OCI-LY7 (cell line): Measurements from ENCODE around the gene STAU1. TPM values are rescaled to one million over a fixed set of nuclear protein-coding genes. Genes with fewer than 3 reads are reported as not detected.
"Not testable (repeated sequence)": the region's sequence is repeated elsewhere in the genome, so short reads cannot be mapped to it uniquely, and the experiment has no call there.

ENCODE experiments used
- BruUV-seq: library from RNA; stranded (reverse); fragments of 400-500 nt; replicated peaks from 2 replicates; lab custom pipeline; 2021; lab: Mats Ljungman, UMichigan
- CTCF ChIA-PET: fragments of 300-600 bp; sonication (Branson Sonifier 250); formaldehyde crosslinking; loops from one replicate; lab custom pipeline; 2022; ENCODE audit warnings: antibody characterized with exemption; ENCODE audit not compliant: unreplicated experiment; lab: Charles Lee
- POLR2A ChIA-PET: fragments of 300-600 bp; sonication (Branson Sonifier 250); formaldehyde crosslinking; loops from one replicate; lab custom pipeline; 2022; ENCODE audit warnings: antibody characterized with exemption; lab: Charles Lee
- DNase-seq: peaks from one replicate; pipeline ENCODE4 v3.0.0-alpha.2; 2015; ENCODE audit warnings: low spot score
- H2AFZ ChIP-seq: fragments of 200-600 bp; sonication (generic), shearing (Covaris generic); 2 replicates; pipeline ENCODE4 v1.6.1; 2014; ENCODE audit warnings: mild to moderate bottlenecking, antibody characterized with exemption, low read length, moderate library complexity
- H3K27ac ChIP-seq: fragments of 200-600 bp; sonication (generic); 2 replicates; pipeline ENCODE4 v1.5.1; 2014; ENCODE audit warnings: mixed run types, low read depth, mild to moderate bottlenecking, moderate library complexity, low read length, inconsistent platforms; ENCODE audit not compliant: poor library complexity, severe bottlenecking
- H3K36me3 ChIP-seq: fragments of 200-600 bp; sonication (generic); 2 replicates; pipeline ENCODE4 v1.6.1; 2014; ENCODE audit warnings: mild to moderate bottlenecking, antibody characterized with exemption, low read length, moderate library complexity, mixed read lengths; ENCODE audit not compliant: insufficient read depth
- H3K4me1 ChIP-seq: fragments of 200-600 bp; sonication (generic); 2 replicates; pipeline ENCODE4 v1.5.1; 2014; ENCODE audit warnings: mild to moderate bottlenecking, low read length; ENCODE audit not compliant: insufficient read depth, poor library complexity, severe bottlenecking
- H3K4me2 ChIP-seq: fragments of 200-600 bp; sonication (generic); 2 replicates; pipeline ENCODE4 v1.6.1; 2014; ENCODE audit warnings: mild to moderate bottlenecking, low read length
- H3K4me3 ChIP-seq: fragments of 200-600 bp; sonication (generic); 2 replicates; pipeline ENCODE4 v1.5.1; 2014; ENCODE audit warnings: mild to moderate bottlenecking, low read depth, low read length; ENCODE audit not compliant: poor library complexity, severe bottlenecking
- H3K79me2 ChIP-seq: fragments of 200-600 bp; sonication (generic); 2 replicates; pipeline ENCODE4 v1.6.1; 2016; ENCODE audit warnings: low read depth, mild to moderate bottlenecking, low read length, moderate library complexity, mixed read lengths; ENCODE audit not compliant: insufficient read depth
- H3K9me2 ChIP-seq: fragments of 200-600 bp; sonication (generic); 2 replicates; pipeline ENCODE4 v1.6.1; 2016; ENCODE audit warnings: mild to moderate bottlenecking, low read length, mixed read lengths; ENCODE audit not compliant: insufficient read depth
- H3K9me3 ChIP-seq: fragments of 200-600 bp; sonication (generic); 2 replicates; pipeline ENCODE4 v1.6.1; 2014; ENCODE audit warnings: mild to moderate bottlenecking, mixed run types, low read length, mixed read lengths
- H4K20me1 ChIP-seq: fragments of 200-600 bp; sonication (generic); 2 replicates; pipeline ENCODE4 v1.6.1; 2014; ENCODE audit warnings: mild to moderate bottlenecking, antibody characterized with exemption, low read length, moderate library complexity, mixed read lengths; ENCODE audit not compliant: insufficient read depth
- EZH2phosphoT487 ChIP-seq: fragments of 200-600 bp; sonication (generic); IDR thresholded peaks from 2 replicates; pipeline ENCODE4 v1.6.1; 2018; ENCODE audit warnings: low read depth, borderline replicate concordance, mild to moderate bottlenecking, mixed run types, antibody characterized with exemption, low read length, moderate library complexity, mixed read lengths
- intact Hi-C: fragments of 100-400 bp; cut with micrococcal nuclease; formaldehyde crosslinking; loops from one replicate; pipeline ENCODE4 v1.10.0; 2022; ENCODE audit not compliant: unreplicated experiment
- total RNA-seq, 2 experiments: library from RNA; depleted of rRNA in 1 of 2; stranded (reverse); fragments of >200 nt in 1 of 2; shearing (Covaris generic) in 1 of 2; gene quantifications; 2 replicates each; pipeline ENCODE4 v1.2.3, GENCODE V29; 2014 to 2022
- TF ChIP-seq, protein P1 (sequence below): fragments of 200-600 bp; sonication (generic); conservative IDR thresholded peaks from 2 replicates; pipeline ENCODE4 v1.5.1; 2014; ENCODE audit warnings: mild to moderate bottlenecking, antibody characterized with exemption, low read length, moderate library complexity, mixed read lengths

Gene STAU1
- total RNA-seq, 2 experiments from 2014 or later, result 36.8 to 66.8 TPM

DNA sequence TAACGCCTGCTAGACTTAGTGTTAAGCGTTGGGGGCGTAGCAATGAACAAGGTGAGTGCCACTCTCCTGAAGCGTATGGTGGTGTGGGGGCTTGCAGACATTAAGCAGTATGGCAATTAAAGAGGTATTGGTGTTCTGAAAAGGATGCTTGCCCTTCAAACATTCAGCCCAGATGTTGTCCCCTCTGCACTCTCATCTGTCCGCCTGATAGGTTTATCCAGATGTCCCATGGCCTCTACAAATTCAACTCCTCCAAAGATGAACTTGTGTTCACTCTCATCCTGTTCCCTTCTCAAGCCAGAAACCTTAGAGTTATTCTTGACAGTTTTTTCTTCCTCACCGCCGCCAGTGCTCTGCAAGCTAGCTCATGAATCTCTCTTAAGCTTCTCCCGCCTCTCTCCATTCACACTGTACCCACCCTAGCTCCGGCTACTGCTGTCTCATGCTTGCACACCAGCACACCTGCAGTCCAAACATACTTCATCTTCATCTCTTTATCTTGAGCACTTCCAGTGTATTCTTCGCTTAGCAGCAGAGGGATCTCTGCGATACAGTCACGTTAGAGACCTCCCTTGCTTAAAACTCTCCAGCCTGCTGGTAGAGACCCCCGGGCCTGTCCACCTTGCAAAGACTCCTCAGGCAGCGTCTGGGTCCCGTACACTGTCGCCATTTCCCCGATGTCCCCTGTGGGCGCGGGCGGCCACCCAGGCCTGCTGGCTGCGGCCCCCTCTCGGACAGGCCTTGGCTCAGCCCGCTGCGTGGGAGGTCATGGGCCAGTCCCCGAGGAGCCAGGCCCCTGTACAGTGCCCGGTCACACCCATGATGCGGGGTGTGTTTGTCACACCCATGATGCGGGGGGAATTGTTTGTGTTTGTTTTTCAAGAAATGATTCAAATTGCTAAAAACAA is 32.0 kb upstream of the STAU1 start:
- intact Hi-C loops, result loop anchor here (1.0 to 5.0 kb wide), 3 partner anchors 32 to 173 kb away; partner anchors contain the start of genes CSE1L, STAU1 and ZNFX1
- Histone ChIP-seq H3K79me2 (peaks cover 26% of the 10 kb centered on the region), H3K36me3 (peaks cover 37% of the 10 kb centered on the region), H3K9me2 (no peaks in the 10 kb centered on the region), H3K27ac (peak overlapping the region; percentile 65), H3K9me3 (no peaks in the 10 kb centered on the region), H3K4me2 (peak overlapping the region; percentile 96), H4K20me1 (no peaks in the 10 kb centered on the region), H2AFZ (peak overlapping the region; percentile 81; the same call in 1 of the 2 replicates), H3K4me3 (peak overlapping the region; percentile 86), H3K4me1 (peaks cover 24% of the 10 kb centered on the region)
- ChIA-PET CTCF (no interaction called here), POLR2A (interaction anchor here (0.7 to 1.3 kb wide), 3 partner anchors 31 to 78 kb away, joined by 3 to 5 read pairs (median 4); no protein-coding TSS in a partner anchor)
- no peak for TF ChIP-seq EZH2phosphoT487
- TF ChIP-seq, protein P1, sequence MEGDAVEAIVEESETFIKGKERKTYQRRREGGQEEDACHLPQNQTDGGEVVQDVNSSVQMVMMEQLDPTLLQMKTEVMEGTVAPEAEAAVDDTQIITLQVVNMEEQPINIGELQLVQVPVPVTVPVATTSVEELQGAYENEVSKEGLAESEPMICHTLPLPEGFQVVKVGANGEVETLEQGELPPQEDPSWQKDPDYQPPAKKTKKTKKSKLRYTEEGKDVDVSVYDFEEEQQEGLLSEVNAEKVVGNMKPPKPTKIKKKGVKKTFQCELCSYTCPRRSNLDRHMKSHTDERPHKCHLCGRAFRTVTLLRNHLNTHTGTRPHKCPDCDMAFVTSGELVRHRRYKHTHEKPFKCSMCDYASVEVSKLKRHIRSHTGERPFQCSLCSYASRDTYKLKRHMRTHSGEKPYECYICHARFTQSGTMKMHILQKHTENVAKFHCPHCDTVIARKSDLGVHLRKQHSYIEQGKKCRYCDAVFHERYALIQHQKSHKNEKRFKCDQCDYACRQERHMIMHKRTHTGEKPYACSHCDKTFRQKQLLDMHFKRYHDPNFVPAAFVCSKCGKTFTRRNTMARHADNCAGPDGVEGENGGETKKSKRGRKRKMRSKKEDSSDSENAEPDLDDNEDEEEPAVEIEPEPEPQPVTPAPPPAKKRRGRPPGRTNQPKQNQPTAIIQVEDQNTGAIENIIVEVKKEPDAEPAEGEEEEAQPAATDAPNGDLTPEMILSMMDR, result no peak
- no TSS peak for BruUV-seq
- DNase-seq, result no peak

DNA sequence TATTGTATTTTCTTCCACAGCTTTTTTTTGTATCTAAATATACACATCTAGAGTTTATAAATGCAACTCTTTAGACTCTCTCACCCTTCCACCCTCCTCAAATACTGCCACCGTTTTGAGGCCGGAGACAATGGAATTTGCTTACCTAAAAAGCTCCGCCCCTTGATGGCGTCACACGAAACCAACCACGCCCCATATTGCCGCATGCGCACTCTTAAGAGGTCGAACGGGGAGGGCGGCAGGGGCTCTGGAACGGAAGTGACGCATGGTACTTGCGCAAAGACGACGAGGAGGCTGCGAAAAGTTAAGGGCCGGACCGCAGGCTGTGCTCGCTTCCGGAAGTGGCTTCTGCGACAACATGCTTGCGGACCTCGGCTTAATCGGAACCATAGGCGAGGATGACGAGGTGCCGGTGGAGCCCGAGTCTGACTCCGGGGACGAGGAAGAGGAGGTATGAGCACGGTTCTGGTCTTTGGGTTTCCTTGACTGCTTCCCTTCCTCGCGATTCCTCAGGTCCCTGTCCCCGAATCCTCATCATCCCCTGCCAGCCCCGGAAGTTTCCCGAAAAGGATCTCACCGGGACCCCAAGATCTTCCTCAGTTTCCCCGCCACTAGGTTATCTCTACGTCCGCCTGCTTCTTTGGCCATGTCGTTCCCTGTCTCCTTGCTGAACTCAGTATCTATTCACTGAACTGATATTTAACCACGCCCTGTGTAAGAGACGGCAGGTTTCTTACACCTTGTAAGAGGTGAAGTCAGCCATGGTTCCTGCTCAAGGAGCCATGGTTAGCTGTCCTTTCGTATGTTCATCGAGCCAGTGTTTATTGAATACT is 31.2 kb upstream of the STAU1 start, which contains the start of gene DDX27:
DDX27 (plus strand) TSS at position 326 of the 833 bp plus-strand sequence; CDS start at position 359, 33 bp downstream.
- Histone ChIP-seq H3K4me2 (peak within 1 kb of the TSS; percentile 96), H3K9me2 (no peaks in the 10 kb centered on the region), H4K20me1 (no peaks in the 10 kb centered on the region), H3K9me3 (no peaks in the 10 kb centered on the region), H3K36me3 (peaks cover 28% of the 10 kb centered on the region), H3K79me2 (peaks cover 26% of the 10 kb centered on the region), H3K27ac (peak within 1 kb of the TSS; percentile 65), H3K4me3 (peak within 1 kb of the TSS; percentile 86), H3K4me1 (peaks cover 24% of the 10 kb centered on the region), H2AFZ (peak within 1 kb of the TSS; percentile 81; the same call in 1 of the 2 replicates)
- POLR2A ChIA-PET, result interaction anchor here (0.7 to 1.3 kb wide), 6 partner anchors 30 to 152 kb away, joined by 3 to 5 read pairs (median 4); no protein-coding TSS in a partner anchor
- CTCF ChIA-PET, result no interaction called here
- BruUV-seq, result TSS peak; percentile 91
- DNase-seq, result peak; percentile 99
- intact Hi-C loops, result loop anchor here (1.0 to 5.0 kb wide), 3 partner anchors 31 to 172 kb away; partner anchors contain the start of genes CSE1L, STAU1 and ZNFX1
- TF ChIP-seq EZH2phosphoT487, result no peak
- TF ChIP-seq, protein P1, result no peak

DNA sequence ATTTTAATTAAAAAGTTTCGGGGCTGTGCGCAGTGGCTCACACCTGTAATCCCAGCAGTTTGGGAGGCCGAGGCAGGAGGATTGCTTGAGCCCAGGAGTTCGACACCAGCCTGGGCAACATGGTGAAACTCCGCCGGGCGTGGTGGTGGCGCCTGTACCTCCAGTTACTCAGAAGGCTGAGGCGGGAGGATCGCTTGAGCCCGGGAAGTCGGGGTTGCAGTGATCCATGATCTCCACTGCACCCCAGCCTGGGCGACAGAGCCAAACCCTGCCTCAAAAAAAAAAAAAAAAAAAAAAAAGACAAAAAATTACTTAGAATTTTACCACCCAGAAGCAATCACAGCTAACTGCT is 30.6 kb upstream of the STAU1 start:
- H4K20me1 ChIP-seq, CTCF ChIA-PET, H3K9me2 ChIP-seq, H3K9me3 ChIP-seq, DNase-seq: not testable (repeated sequence)
- peaks cover 26% of the 10 kb centered on the region for H3K79me2 ChIP-seq
- H3K27ac ChIP-seq, result peak overlapping the region; percentile 49
- POLR2A ChIA-PET, result interaction anchor here (0.7 to 1.3 kb wide), 5 partner anchors 30 to 151 kb away, joined by 3 to 5 read pairs (median 4); no protein-coding TSS in a partner anchor
- H3K4me2 ChIP-seq, result peak overlapping the region; percentile 56
- H2AFZ ChIP-seq, result peak overlapping the region; percentile 81; the same call in 1 of the 2 replicates
- H3K36me3 ChIP-seq, result peaks cover 22% of the 10 kb centered on the region
- intact Hi-C loops, result loop anchor here (1.0 to 5.0 kb wide), 3 partner anchors 30 to 171 kb away; partner anchors contain the start of genes CSE1L, STAU1 and ZNFX1
- peaks cover 24% of the 10 kb centered on the region for H3K4me1 ChIP-seq
- H3K4me3 ChIP-seq, result peak overlapping the region; percentile 86
- TSS peak; percentile 99 for BruUV-seq
